Neuronal stem cell (in vitro differentiated cells): Measurements from ENCODE around the gene MEGF8.

Experiments
- DNase-seq: peaks from one replicate; pipeline ENCODE4 v3.0.0-alpha.2; 2013; ENCODE audit warnings: low spot score
- H2AFZ ChIP-seq: one replicate; pipeline ENCODE4 v1.6.1; 2013; ENCODE audit warnings: mild to moderate bottlenecking, low read length, inconsistent platforms
- H2AK5ac ChIP-seq: 2 replicates; pipeline ENCODE4 v1.6.1; 2013; ENCODE audit warnings: low read depth, mild to moderate bottlenecking, inconsistent platforms, low read length, moderate library complexity, mixed read lengths
- H2BK120ac ChIP-seq: 2 replicates; pipeline ENCODE4 v1.6.1; 2013; ENCODE audit warnings: low read depth, mild to moderate bottlenecking, inconsistent platforms, low read length, moderate library complexity, mixed read lengths
- H2BK12ac ChIP-seq: one replicate; pipeline ENCODE4 v1.6.1; 2013; ENCODE audit warnings: low read length, inconsistent platforms
- H2BK15ac ChIP-seq: 2 replicates; pipeline ENCODE4 v1.6.1; 2013; ENCODE audit warnings: mild to moderate bottlenecking, low read length, inconsistent platforms, mixed read lengths
- H2BK5ac ChIP-seq: one replicate; pipeline ENCODE4 v1.6.1; 2013; ENCODE audit warnings: inconsistent platforms, mild to moderate bottlenecking, low read length, moderate library complexity
- H3K14ac ChIP-seq: one replicate; pipeline ENCODE4 v1.6.1; 2013; ENCODE audit warnings: low read length, inconsistent platforms
- H3K18ac ChIP-seq: 2 replicates; pipeline ENCODE4 v1.6.1; 2013; ENCODE audit warnings: low read length, inconsistent platforms
- H3K23ac ChIP-seq: 2 replicates; pipeline ENCODE4 v1.6.1; 2013; ENCODE audit warnings: low read depth, mild to moderate bottlenecking, mixed read lengths, low read length, inconsistent platforms; ENCODE audit not compliant: poor library complexity
- H3K27ac ChIP-seq: replicated peaks from 3 replicates; pipeline ENCODE4 v1.5.1; 2013; ENCODE audit warnings: low read length, inconsistent platforms
- H3K27me3 ChIP-seq, 3 experiments: 2 replicates each; pipeline ENCODE4 v1.6.1; 2013; ENCODE audit warnings: low read length in 3 of 3, mild to moderate bottlenecking in 2 of 3, inconsistent platforms in 1 of 3, low read depth in 1 of 3, mixed read lengths in 1 of 3, moderate library complexity in 1 of 3; ENCODE audit not compliant: control insufficient read depth in 3 of 3, insufficient read depth in 3 of 3
- H3K36me3 ChIP-seq, 2 donors: replicated peaks in 1 of 2; 2 replicates each; pipeline ENCODE4 v1.6.1; 2013; ENCODE audit warnings: low read length in 2 of 2; ENCODE audit not compliant: control insufficient read depth in 2 of 2, insufficient read depth in 2 of 2
- H3K4ac ChIP-seq: 2 replicates; pipeline ENCODE4 v1.6.1; 2013; ENCODE audit warnings: inconsistent platforms, mild to moderate bottlenecking, low read length, moderate library complexity
- H3K4me1 ChIP-seq, 2 donors: 1 replicate in 1 of 2; 2 replicates in 1 of 2; pipeline ENCODE4 v1.6.1; 2013; ENCODE audit warnings: low read length in 2 of 2, low read depth in 1 of 2; ENCODE audit not compliant: control insufficient read depth in 2 of 2, insufficient read depth in 1 of 2
- H3K4me2 ChIP-seq: one replicate; pipeline ENCODE4 v1.6.1; 2013; ENCODE audit warnings: mild to moderate bottlenecking, low read length, inconsistent platforms; ENCODE audit not compliant: insufficient read depth, poor library complexity, severe bottlenecking
- H3K4me3 ChIP-seq, 2 donors: 2 replicates each; pipeline ENCODE4 v1.5.1; 2013; ENCODE audit warnings: low read length in 2 of 2, mild to moderate bottlenecking in 2 of 2, inconsistent platforms in 1 of 2, moderate library complexity in 1 of 2
- H3K79me1 ChIP-seq: one replicate; pipeline ENCODE4 v1.6.1; 2013; ENCODE audit warnings: low read depth, mild to moderate bottlenecking, inconsistent platforms, low read length, moderate library complexity
- H3K9ac ChIP-seq: one replicate; pipeline ENCODE4 v1.6.1; 2013; ENCODE audit warnings: mild to moderate bottlenecking, low read depth, low read length, inconsistent platforms; ENCODE audit not compliant: poor library complexity
- H3K9me3 ChIP-seq, 2 donors: replicated peaks in 1 of 2; 2 replicates each; pipeline versions ENCODE3 to v1.6.1; 2013; ENCODE audit warnings: low read length in 2 of 2, mild to moderate bottlenecking in 2 of 2, inconsistent platforms in 1 of 2, low read depth in 1 of 2, mixed read lengths in 1 of 2, moderate library complexity in 1 of 2; ENCODE audit not compliant: control insufficient read depth in 2 of 2, insufficient read depth in 1 of 2
- H4K8ac ChIP-seq: one replicate; pipeline ENCODE4 v1.6.1; 2013; ENCODE audit warnings: low read depth, mild to moderate bottlenecking, inconsistent platforms, low read length, moderate library complexity
- H4K91ac ChIP-seq: one replicate; pipeline ENCODE4 v1.6.1; 2013; ENCODE audit warnings: low read length, low read depth, mild to moderate bottlenecking, inconsistent platforms; ENCODE audit not compliant: poor library complexity
- WGBS, 2 donors: extraction: QIAGEN DNeasy Blood & Tissue Kit; methylation state at CpG; one replicate each; pipeline ENCODE4 v1.1.7; 2013; ENCODE audit warnings: missing lambda C conversion rate in 2 of 2, mixed read lengths in 1 of 2; ENCODE audit not compliant: insufficient read length in 2 of 2, insufficient replicate concordance in 1 of 2; ENCODE audit errors: extremely low coverage in 2 of 2; 5-methylcytosine and 5-hydroxymethylcytosine counted together

The MEGF8 gene

GRCh38 chr19:42351079-42351735 is 25.8 kb downstream of the MEGF8 start:
- Histone ChIP-seq H3K9me3 (no peaks in the 10 kb centered on the region), H3K9ac (peak overlapping the region; percentile 70), H3K27ac (no peak overlapping the region), H2BK120ac (no peak overlapping the region), H3K4me2 (no peak overlapping the region), H3K23ac (no peak overlapping the region), H3K14ac (peak overlapping the region; percentile 82), H2BK12ac (no peak overlapping the region), H3K4ac (no peak overlapping the region), H2AK5ac (no peak overlapping the region), H3K79me1 (peaks cover 1% of the 10 kb centered on the region), H2BK5ac (peak overlapping the region; percentile 44), H3K4me1 (peaks cover 6 to 22% of the 10 kb centered on the region in 2 donors), H4K8ac (no peak overlapping the region), H3K4me3 (no peak overlapping the region), H3K36me3 (peaks cover 18 to 51% of the 10 kb centered on the region in 2 donors), H2AFZ (no peak overlapping the region), H3K18ac (no peak overlapping the region), H4K91ac (no peak overlapping the region), H3K27me3 (no peaks in the 10 kb centered on the region), H2BK15ac (no peak overlapping the region)
- DNase-seq, result no peak
- no CpG with 5 or more reads among the region's 21 CpGs for WGBS, 2 donors

- WGBS, 2 donors, result no CpG with 5 or more reads among the region's 31 CpGs
- H2AFZ ChIP-seq, result no peak overlapping the region
- no peak overlapping the region for H3K27ac ChIP-seq
- H2BK12ac ChIP-seq, result no peak overlapping the region
- H4K91ac ChIP-seq, result no peak overlapping the region
- peaks cover 1% of the 10 kb centered on the region for H3K79me1 ChIP-seq
- no peak overlapping the region for H3K4me2 ChIP-seq
- H3K36me3 ChIP-seq, result peaks cover 23 to 65% of the 10 kb centered on the region in 2 donors
- H3K23ac ChIP-seq, result no peak overlapping the region
- H2AK5ac ChIP-seq, result no peak overlapping the region
- H3K9me3 ChIP-seq, result no peaks in the 10 kb centered on the region
- no peak overlapping the region for H3K14ac ChIP-seq
- H3K4me1 ChIP-seq, result peaks cover 6 to 22% of the 10 kb centered on the region in 2 donors
- no peak overlapping the region for H3K9ac ChIP-seq
- DNase-seq, result peak; percentile 20
- H4K8ac ChIP-seq, result no peak overlapping the region
- H2BK5ac ChIP-seq, result no peak overlapping the region
- no peak overlapping the region for H2BK15ac ChIP-seq
- H3K27me3 ChIP-seq, result no peaks in the 10 kb centered on the region
- no peak overlapping the region for H2BK120ac ChIP-seq
- no peak overlapping the region for H3K4ac ChIP-seq
- no peak overlapping the region for H3K18ac ChIP-seq
- peak overlapping the region in 1 of 2 donors; percentile 13 for H3K4me3 ChIP-seq
Measured at GRCh38 chr19:42352301-42353259, 27.1 kb downstream of the MEGF8 start.

- Histone ChIP-seq H3K23ac (peak overlapping the region; percentile 65), H3K9me3 (no peaks in the 10 kb centered on the region), H2BK15ac (no peak overlapping the region), H4K8ac (no peak overlapping the region), H3K27ac (no peak overlapping the region), H2BK120ac (no peak overlapping the region), H3K4me2 (no peak overlapping the region), H2AK5ac (no peak overlapping the region), H3K4me3 (no peak overlapping the region), H3K4ac (no peak overlapping the region), H3K4me1 (peaks cover 8 to 23% of the 10 kb centered on the region in 2 donors), H2BK12ac (no peak overlapping the region), H2AFZ (no peak overlapping the region), H3K27me3 (no peaks in the 10 kb centered on the region), H2BK5ac (no peak overlapping the region), H3K9ac (no peak overlapping the region), H4K91ac (no peak overlapping the region), H3K14ac (no peak overlapping the region), H3K18ac (no peak overlapping the region), H3K36me3 (peaks cover 22 to 64% of the 10 kb centered on the region in 2 donors), H3K79me1 (peaks cover 1% of the 10 kb centered on the region)
- no peak for DNase-seq
- WGBS, 2 donors, result no CpG with 5 or more reads among the region's 29 CpGs
Measured at GRCh38 chr19:42353341-42354015, 28.0 kb downstream of the MEGF8 start.
